CD4-positive, alpha-beta memory T cell (primary cell): ENCODE results near the gene ARHGEF4. TPM values are rescaled to one million over a fixed set of nuclear protein-coding genes. Genes with fewer than 3 reads are reported as not detected.
A peak's percentile ranks its signal among the peaks of the same experiment; 100 is the strongest.

Experiments used
- CTCF ChIA-PET: fragments of 350-600 bp; sonication (Branson Sonifier 250); formaldehyde crosslinking; loops from one replicate; lab custom pipeline; 2021; ENCODE audit warnings: inconsistent platforms; ENCODE audit not compliant: partially characterized antibody; lab: Charles Lee
- POLR2A ChIA-PET: fragments of 350-600 bp; sonication (Branson Sonifier 250); formaldehyde crosslinking; loops from one replicate; lab custom pipeline; 2021; ENCODE audit not compliant: partially characterized antibody; lab: Charles Lee
- DNase-seq, 5 donors: peaks; one replicate each; pipeline versions ENCODE4 v3.0.0 to v3.0.0-alpha.2; 2020 to 2022; ENCODE audit warnings: mixed read lengths in 1 of 5
- H3K27ac ChIP-seq: one replicate; pipeline ENCODE4 v1.7.0; 2013; ENCODE audit warnings: low read depth, low read length
- H3K27me3 ChIP-seq: 2 replicates; pipeline ENCODE4 v1.7.0; 2013; ENCODE audit warnings: mild to moderate bottlenecking, low read length, moderate library complexity; ENCODE audit not compliant: insufficient read depth
- H3K36me3 ChIP-seq: 2 replicates; pipeline ENCODE4 v1.7.0; 2013; ENCODE audit warnings: mild to moderate bottlenecking, low read length, moderate library complexity; ENCODE audit not compliant: insufficient read depth
- H3K4me1 ChIP-seq: 2 replicates; pipeline ENCODE4 v1.7.0; 2013; ENCODE audit warnings: mild to moderate bottlenecking, low read length, moderate library complexity; ENCODE audit not compliant: insufficient read depth
- H3K4me3 ChIP-seq, 2 donors: one replicate each; pipeline ENCODE4 v1.7.0; 2013; ENCODE audit warnings: low read length in 2 of 2, mild to moderate bottlenecking in 1 of 2
- H3K9me3 ChIP-seq, 2 donors: one replicate each; pipeline ENCODE4 v1.7.0; 2013; ENCODE audit warnings: low read length in 2 of 2, control low read depth in 1 of 2; ENCODE audit not compliant: control insufficient read depth in 1 of 2
- H3K27ac Mint-ChIP-seq, 7 donors: one replicate each; pipeline ENCODE4 v1.8.0; 2020 to 2021; ENCODE audit warnings: mixed read lengths in 7 of 7, mild to moderate bottlenecking in 6 of 7, inconsistent platforms in 3 of 7, moderate library complexity in 3 of 7
- H3K27me3 Mint-ChIP-seq, 2 donors: one replicate each; pipeline ENCODE4 v1.8.0; 2020 to 2021; ENCODE audit warnings: mixed read lengths in 2 of 2
- H3K36me3 Mint-ChIP-seq, 2 donors: one replicate each; pipeline ENCODE4 v1.8.0; 2020 to 2021; ENCODE audit warnings: mixed read lengths in 2 of 2, inconsistent platforms in 1 of 2, mild to moderate bottlenecking in 1 of 2
- H3K4me1 Mint-ChIP-seq, 4 donors: one replicate each; pipeline ENCODE4 v1.8.0; 2020 to 2021; ENCODE audit warnings: mixed read lengths in 4 of 4, mild to moderate bottlenecking in 1 of 4
- H3K4me3 Mint-ChIP-seq, 8 donors: one replicate each; pipeline ENCODE4 v1.8.0; 2020 to 2021; ENCODE audit warnings: mixed read lengths in 8 of 8, mild to moderate bottlenecking in 7 of 8, moderate library complexity in 6 of 8, inconsistent platforms in 3 of 8
- H3K9me3 Mint-ChIP-seq, 8 donors: one replicate each; pipeline ENCODE4 v1.8.0; 2020 to 2021; ENCODE audit warnings: mixed read lengths in 8 of 8, mild to moderate bottlenecking in 5 of 8, inconsistent platforms in 3 of 8, moderate library complexity in 1 of 8
- intact Hi-C: fragments of 100-400 bp; cut with micrococcal nuclease; formaldehyde crosslinking; loops from one replicate; pipeline ENCODE4 v1.15.1; 2023
- polyA plus RNA-seq, 2 donors: library from polyadenylated mRNA; unstranded; fragments of 300-500 nt; fragmentation: Illumina TruSeq; gene quantifications; one replicate each; pipeline ENCODE4 v1.2.3, GENCODE V29; 2021
- total RNA-seq, 2 experiments: library from RNA; stranded (reverse); gene quantifications; one replicate each; pipeline ENCODE4 v1.2.3, GENCODE V29; 2021

ARHGEF4 gene
- total and polyA plus RNA-seq, 4 experiments from 2014 or later, result 1.4 to 2.6 (median 2.1) TPM

GRCh38 chr2:130828461-130828860 is 8.3 kb upstream of the ARHGEF4 start:
- intact Hi-C loops, result no loop called here
- no peaks in the 10 kb centered on the region for H3K27me3 ChIP-seq
- DNase-seq, result no peak
- Mint-ChIP-seq H3K36me3 (no peaks in the 10 kb centered on the region), H3K4me3 (no peak overlapping the region), H3K27me3 (peaks cover 1 to 4% of the 10 kb centered on the region in 2 donors), H3K27ac (no peak overlapping the region), H3K9me3 (peaks cover 0 to 3% (median 0%) of the 10 kb centered on the region in 8 donors), H3K4me1 (peaks cover 9 to 24% (median 17%) of the 10 kb centered on the region in 4 donors)
- H3K4me1 ChIP-seq, result peaks cover 18% of the 10 kb centered on the region
- ChIA-PET CTCF (no interaction called here), POLR2A (no interaction called here)
- no peak overlapping the region for H3K4me3 ChIP-seq
- H3K36me3 ChIP-seq, result no peaks in the 10 kb centered on the region
- H3K9me3 ChIP-seq, result no peaks in the 10 kb centered on the region
- no peak overlapping the region for H3K27ac ChIP-seq

GRCh38 chr2:130829015-130829414 is 7.7 kb upstream of the ARHGEF4 start:
- H3K4me1 Mint-ChIP-seq, result peaks cover 8 to 20% (median 13%) of the 10 kb centered on the region in 4 donors
- H3K9me3 Mint-ChIP-seq, result peaks cover 0 to 3% (median 0%) of the 10 kb centered on the region in 8 donors
- DNase-seq, result no peak
- no peak overlapping the region for H3K27ac Mint-ChIP-seq
- no peak overlapping the region for H3K4me3 Mint-ChIP-seq
- H3K4me3 ChIP-seq, result no peak overlapping the region
- ChIA-PET CTCF (interaction anchor here (1.3 kb wide), 1 partner anchor 44 kb away, joined by 3 read pairs; no protein-coding TSS in a partner anchor), POLR2A (no interaction called here)
- H3K27me3 ChIP-seq, result no peaks in the 10 kb centered on the region
- H3K36me3 Mint-ChIP-seq, result no peaks in the 10 kb centered on the region
- H3K36me3 ChIP-seq, result no peaks in the 10 kb centered on the region
- H3K4me1 ChIP-seq, result peaks cover 13% of the 10 kb centered on the region
- intact Hi-C loops, result no loop called here
- H3K27ac ChIP-seq, result no peak overlapping the region
- H3K9me3 ChIP-seq, result no peaks in the 10 kb centered on the region
- peaks cover 1 to 4% of the 10 kb centered on the region in 2 donors for H3K27me3 Mint-ChIP-seq

DNA sequence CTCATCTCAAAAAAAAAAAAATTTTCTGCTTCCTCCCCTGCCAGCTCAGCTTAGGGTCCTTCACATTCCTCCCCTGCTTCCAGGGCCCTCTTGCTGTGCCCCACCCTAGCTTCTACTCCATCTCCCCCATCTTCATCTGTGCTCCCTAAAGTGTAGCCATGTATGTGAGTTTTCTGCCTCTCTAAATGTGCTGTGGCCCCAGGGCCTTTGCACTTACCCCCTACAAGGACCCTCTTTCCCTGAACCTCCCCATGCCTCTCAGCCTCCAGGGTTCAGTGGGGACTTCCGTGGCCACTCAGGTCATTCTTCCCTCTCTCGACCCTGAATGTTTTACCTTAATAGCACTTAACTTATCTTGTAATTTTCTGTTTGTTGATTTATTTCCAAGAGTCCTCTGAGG is 6.2 kb upstream of the ARHGEF4 start:
- Histone ChIP-seq H3K4me3 (no peak overlapping the region), H3K27me3 (no peaks in the 10 kb centered on the region), H3K36me3 (no peaks in the 10 kb centered on the region), H3K9me3 (no peaks in the 10 kb centered on the region), H3K4me1 (no peaks in the 10 kb centered on the region), H3K27ac (no peak overlapping the region)
- ChIA-PET CTCF (no interaction called here), POLR2A (interaction anchor here (0.5 kb wide), 1 partner anchor 59 kb away, joined by 4 read pairs; no protein-coding TSS in a partner anchor)
- Mint-ChIP-seq H3K27me3 (peaks cover 4 to 13% of the 10 kb centered on the region in 2 donors), H3K4me1 (peaks cover 0 to 6% (median under 1%) of the 10 kb centered on the region in 4 donors), H3K4me3 (no peak overlapping the region), H3K36me3 (no peaks in the 10 kb centered on the region), H3K9me3 (no peaks in the 10 kb centered on the region), H3K27ac (peak overlapping the region in 2 of 7 donors; percentile 26 to 34)
- intact Hi-C loops, result no loop called here
- no peak for DNase-seq

DNA sequence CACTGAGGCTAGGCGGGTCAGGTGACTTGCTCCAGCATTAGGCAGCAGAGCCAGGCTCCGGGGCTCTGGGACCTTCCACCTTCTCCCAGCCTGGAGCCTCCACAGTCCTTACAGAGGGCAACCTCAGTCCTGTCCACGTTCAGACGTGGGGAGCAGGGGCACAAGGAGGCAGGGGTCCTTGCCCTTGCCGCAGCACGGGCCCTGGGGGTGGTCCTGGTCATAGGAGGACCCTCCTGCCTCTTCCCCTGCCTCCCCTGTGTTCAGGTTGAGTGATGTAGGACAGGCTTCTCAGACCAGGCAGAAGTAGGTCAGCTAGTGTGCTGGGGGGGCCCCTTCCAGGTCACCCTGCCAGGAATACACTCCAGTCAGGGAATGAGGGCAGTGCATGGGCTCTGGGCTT is 5.4 kb upstream of the ARHGEF4 start:
- Histone ChIP-seq H3K27ac (no peak overlapping the region), H3K36me3 (no peaks in the 10 kb centered on the region), H3K4me3 (no peak overlapping the region), H3K9me3 (no peaks in the 10 kb centered on the region), H3K27me3 (no peaks in the 10 kb centered on the region), H3K4me1 (no peaks in the 10 kb centered on the region)
- ChIA-PET POLR2A (no interaction called here), CTCF (no interaction called here)
- no peak for DNase-seq
- H3K4me1 Mint-ChIP-seq, result peaks cover 0 to 3% (median 0%) of the 10 kb centered on the region in 4 donors
- intact Hi-C loops, result no loop called here
- H3K36me3 Mint-ChIP-seq, result no peaks in the 10 kb centered on the region
- no peak overlapping the region for H3K27ac Mint-ChIP-seq
- H3K9me3 Mint-ChIP-seq, result no peaks in the 10 kb centered on the region
- H3K27me3 Mint-ChIP-seq, result peaks cover 4 to 13% of the 10 kb centered on the region in 2 donors
- H3K4me3 Mint-ChIP-seq, result no peak overlapping the region

DNA sequence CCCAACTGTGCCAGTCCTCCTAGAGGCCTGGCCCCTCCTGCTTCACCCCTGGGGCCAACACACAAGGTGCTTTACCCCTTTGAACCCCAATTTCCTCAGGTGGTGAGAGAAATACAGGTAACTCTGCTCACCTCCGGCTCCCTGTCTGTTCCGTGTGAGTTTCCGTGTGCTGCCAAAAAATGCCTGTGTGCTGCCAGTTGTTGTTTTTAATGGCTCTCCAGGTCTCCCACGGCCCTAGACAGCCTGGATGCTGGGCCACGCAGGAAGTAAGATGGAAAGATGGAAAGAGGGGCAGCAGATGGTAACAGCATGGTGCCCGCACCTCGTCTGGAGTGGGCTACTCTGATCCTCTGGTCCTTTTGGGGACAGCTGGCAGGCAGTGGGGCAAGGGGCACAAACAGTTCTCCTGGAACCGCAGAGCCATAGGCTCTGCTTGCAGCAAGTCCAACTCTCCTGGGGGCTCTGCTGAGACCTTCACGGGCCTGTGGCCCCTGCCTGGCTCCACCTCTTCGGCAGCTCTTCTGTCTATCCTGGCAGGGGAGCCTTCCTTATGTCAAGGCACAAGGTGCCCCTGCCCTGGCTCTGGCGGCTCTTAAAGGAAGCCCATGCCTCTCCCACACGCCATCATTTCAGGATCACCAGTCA is 4.3 kb upstream of the ARHGEF4 start:
- H3K4me3 ChIP-seq, result no peak overlapping the region
- intact Hi-C loops, result no loop called here
- H3K4me3 Mint-ChIP-seq, result no peak overlapping the region
- DNase-seq, result no peak
- no peak overlapping the region for H3K27ac Mint-ChIP-seq
- no peaks in the 10 kb centered on the region for H3K36me3 Mint-ChIP-seq
- H3K9me3 Mint-ChIP-seq, result no peaks in the 10 kb centered on the region
- no peaks in the 10 kb centered on the region for H3K4me1 Mint-ChIP-seq
- H3K27me3 Mint-ChIP-seq, result peaks cover 4 to 13% of the 10 kb centered on the region in 2 donors
- H3K27me3 ChIP-seq, result no peaks in the 10 kb centered on the region
- no peak overlapping the region for H3K27ac ChIP-seq
- no peaks in the 10 kb centered on the region for H3K36me3 ChIP-seq
- H3K9me3 ChIP-seq, result no peaks in the 10 kb centered on the region
- H3K4me1 ChIP-seq, result no peaks in the 10 kb centered on the region
- ChIA-PET CTCF (no interaction called here), POLR2A (no interaction called here)

- no peak overlapping the region for H3K27ac Mint-ChIP-seq
- POLR2A ChIA-PET, result no interaction called here
These were observed 2.4 kb upstream of the ARHGEF4 start for GRCh38 chr2:130834091-130834930.

More at GRCh38 chr2:130834091-130834930, 2.4 kb upstream of the ARHGEF4 start:
- CTCF ChIA-PET, result interaction anchor here (1.3 kb wide), 1 partner anchor 36 kb away, joined by 4 read pairs; no protein-coding TSS in a partner anchor
- no peak overlapping the region for H3K4me3 Mint-ChIP-seq
- no peak overlapping the region for H3K27ac ChIP-seq
- H3K9me3 ChIP-seq, result no peaks in the 10 kb centered on the region
- H3K36me3 Mint-ChIP-seq, result no peaks in the 10 kb centered on the region
- H3K27me3 ChIP-seq, result no peaks in the 10 kb centered on the region
- H3K27me3 Mint-ChIP-seq, result peaks cover 13 to 16% of the 10 kb centered on the region in 2 donors
- H3K36me3 ChIP-seq, result no peaks in the 10 kb centered on the region
- no peaks in the 10 kb centered on the region for H3K4me1 Mint-ChIP-seq
- intact Hi-C loops, result no loop called here
- H3K9me3 Mint-ChIP-seq, result no peaks in the 10 kb centered on the region
- H3K4me3 ChIP-seq, result no peak overlapping the region
- no peaks in the 10 kb centered on the region for H3K4me1 ChIP-seq
- no peak for DNase-seq
